Epithelial cell of prostate (primary cell): ENCODE measurements around the gene ZNF428.
"Not testable (repeated sequence)": the region's sequence is repeated elsewhere in the genome, so short reads cannot be mapped to it uniquely, and the experiment has no call there.

Source experiments
- DNase-seq: peaks from one replicate; pipeline ENCODE4 v3.0.0-alpha.2; 2011; ENCODE audit warnings: low read depth, low spot score
- H3K27ac ChIP-seq: fragments of 450-650 bp; 2 replicates; pipeline ENCODE4 v1.5.1; 2017; ENCODE audit warnings: mild to moderate bottlenecking

Gene ZNF428

GRCh38 chr19:43641333-43641732, 21.9 kb upstream of the ZNF428 start:
- no peak overlapping the region for H3K27ac ChIP-seq
- DNase-seq: no peak

GRCh38 chr19:43640424-43640757, 21.0 kb upstream of the ZNF428 start:
- no peak overlapping the region for H3K27ac ChIP-seq
- no peak for DNase-seq

GRCh38 chr19:43639519-43640423, 20.3 kb upstream of the ZNF428 start, which contains the start of gene CADM4:
CADM4 (minus strand) TSS chr19:43639850; CDS start chr19:43639790, 60 bp downstream.
- no peak within 1 kb of the TSS for H3K27ac ChIP-seq

GRCh38 chr19:43638995-43639518, 19.6 kb upstream of the ZNF428 start:
- H3K27ac ChIP-seq: no peak overlapping the region
- DNase-seq: no peak

More at GRCh38 chr19:43639519-43640423, 20.3 kb upstream of the ZNF428 start, which contains the start of gene CADM4:
- no peak for DNase-seq

GRCh38 chr19:43638214-43638994, 19.0 kb upstream of the ZNF428 start:
- no peak overlapping the region for H3K27ac ChIP-seq
- DNase-seq: no peak

GRCh38 chr19:43636121-43636683, 16.8 kb upstream of the ZNF428 start:
- no peak overlapping the region for H3K27ac ChIP-seq

GRCh38 chr19:43635561-43635940, 16.1 kb upstream of the ZNF428 start:
- DNase-seq, H3K27ac ChIP-seq: not testable (repeated sequence)

More at GRCh38 chr19:43636121-43636683, 16.8 kb upstream of the ZNF428 start:
- DNase-seq: no peak

GRCh38 chr19:43634872-43635560, 15.6 kb upstream of the ZNF428 start:
- no peak for DNase-seq
- H3K27ac ChIP-seq: no peak overlapping the region

- H3K27ac ChIP-seq: no peak overlapping the region
- no peak for DNase-seq
Measured at GRCh38 chr19:43634506-43634871, 15.1 kb upstream of the ZNF428 start.

- H3K27ac ChIP-seq: no peak overlapping the region
- DNase-seq: no peak
Measured at GRCh38 chr19:43634068-43634467, 14.6 kb upstream of the ZNF428 start.

- no peak overlapping the region for H3K27ac ChIP-seq
- DNase-seq: no peak
Measured at GRCh38 chr19:43633520-43633919, 14.1 kb upstream of the ZNF428 start.

GRCh38 chr19:43631491-43631890, 12.1 kb upstream of the ZNF428 start:
- DNase-seq: no peak
- H3K27ac ChIP-seq: no peak overlapping the region

- no peak for DNase-seq
- H3K27ac ChIP-seq: no peak overlapping the region
Measured at GRCh38 chr19:43628646-43629326, 9.4 kb upstream of the ZNF428 start.

GRCh38 chr19:43626838-43627237, 7.4 kb upstream of the ZNF428 start:
- H3K27ac ChIP-seq: no peak overlapping the region
- DNase-seq: no peak

- H3K27ac ChIP-seq: no peak overlapping the region
- DNase-seq: no peak
Measured at GRCh38 chr19:43625918-43626579, 6.6 kb upstream of the ZNF428 start.

GRCh38 chr19:43624933-43625332, 5.5 kb upstream of the ZNF428 start:
- no peak for DNase-seq
- no peak overlapping the region for H3K27ac ChIP-seq

GRCh38 chr19:43623889-43624670, 4.7 kb upstream of the ZNF428 start:
- no peak for DNase-seq
- no peak overlapping the region for H3K27ac ChIP-seq

- DNase-seq: no peak
- no peak overlapping the region for H3K27ac ChIP-seq
Measured at GRCh38 chr19:43622956-43623355, 3.5 kb upstream of the ZNF428 start.
